B cell (primary cell): ENCODE measurements around the gene IMMP2L.

ENCODE experiments used
- CTCF ChIP-seq: fragments of 200-600 bp; IDR thresholded peaks from one replicate; pipeline ENCODE4 v1.8.0; 2022; ENCODE audit warnings: antibody characterized with exemption, mild to moderate bottlenecking
- EZH2 ChIP-seq: IDR thresholded peaks from 2 replicates; pipeline ENCODE4 v1.6.1; 2012; ENCODE audit warnings: borderline replicate concordance, low read depth, mild to moderate bottlenecking, moderate library complexity, low read length; ENCODE audit not compliant: insufficient read depth, poor library complexity, severe bottlenecking

- no peak for TF ChIP-seq CTCF
- TF ChIP-seq EZH2: no peak
Measured at GRCh38 chr7:110733221-110733620, 829.1 kb downstream of the IMMP2L start.
